RWPE1 (cell line): Measurements from ENCODE around the gene ACBD7.

Experiments used
- CTCF ChIA-PET: fragments of 350-600 bp; sonication (Branson Sonifier 250); formaldehyde crosslinking; extraction: SDS; loops from one replicate; lab custom pipeline; 2021; lab: Yijun Ruan, JAX
- POLR2A ChIA-PET: fragments of 400-600 bp; formaldehyde crosslinking; extraction: SDS; loops from one replicate; lab custom pipeline; 2020; ENCODE audit warnings: antibody characterized with exemption; ENCODE audit not compliant: low non-redundant PET; lab: Yijun Ruan, JAX
- DNase-seq: peaks from one replicate; pipeline ENCODE4 v3.0.0; 2012; ENCODE audit warnings: low spot score
- H3K27ac ChIP-seq: fragments of 450-650 bp; 2 replicates; pipeline ENCODE4 v1.5.1; 2017
- TF ChIP-seq, protein P1 (sequence below): fragments of 450-650 bp; conservative IDR thresholded peaks from 2 replicates; pipeline ENCODE4 v1.5.1; 2017; ENCODE audit warnings: low read depth, mild to moderate bottlenecking

ACBD7 gene

GRCh38 chr10:15038416-15038815, 50.2 kb downstream of the ACBD7 start:
- no peak overlapping the region for H3K27ac ChIP-seq
- TF ChIP-seq, protein P1, sequence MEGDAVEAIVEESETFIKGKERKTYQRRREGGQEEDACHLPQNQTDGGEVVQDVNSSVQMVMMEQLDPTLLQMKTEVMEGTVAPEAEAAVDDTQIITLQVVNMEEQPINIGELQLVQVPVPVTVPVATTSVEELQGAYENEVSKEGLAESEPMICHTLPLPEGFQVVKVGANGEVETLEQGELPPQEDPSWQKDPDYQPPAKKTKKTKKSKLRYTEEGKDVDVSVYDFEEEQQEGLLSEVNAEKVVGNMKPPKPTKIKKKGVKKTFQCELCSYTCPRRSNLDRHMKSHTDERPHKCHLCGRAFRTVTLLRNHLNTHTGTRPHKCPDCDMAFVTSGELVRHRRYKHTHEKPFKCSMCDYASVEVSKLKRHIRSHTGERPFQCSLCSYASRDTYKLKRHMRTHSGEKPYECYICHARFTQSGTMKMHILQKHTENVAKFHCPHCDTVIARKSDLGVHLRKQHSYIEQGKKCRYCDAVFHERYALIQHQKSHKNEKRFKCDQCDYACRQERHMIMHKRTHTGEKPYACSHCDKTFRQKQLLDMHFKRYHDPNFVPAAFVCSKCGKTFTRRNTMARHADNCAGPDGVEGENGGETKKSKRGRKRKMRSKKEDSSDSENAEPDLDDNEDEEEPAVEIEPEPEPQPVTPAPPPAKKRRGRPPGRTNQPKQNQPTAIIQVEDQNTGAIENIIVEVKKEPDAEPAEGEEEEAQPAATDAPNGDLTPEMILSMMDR = no peak
- CTCF ChIA-PET = no interaction called here
- DNase-seq = no peak
- POLR2A ChIA-PET = no interaction called here

- TF ChIP-seq, protein P1 = no peak
- DNase-seq = no peak
- CTCF ChIA-PET = no interaction called here
- H3K27ac ChIP-seq = no peak overlapping the region
- POLR2A ChIA-PET = no interaction called here
Observed at GRCh38 chr10:15037691-15038090, 50.9 kb downstream of the ACBD7 start.

- DNase-seq = no peak
- H3K27ac ChIP-seq = no peak overlapping the region
- ChIA-PET POLR2A (no interaction called here), CTCF (interaction anchor here (0.6 to 0.9 kb wide), 2 partner anchors 10 to 166 kb away, joined by 3 read pairs; no protein-coding TSS in a partner anchor)
- TF ChIP-seq, protein P1 = no peak
Observed at GRCh38 chr10:15035385-15036301, 52.9 kb downstream of the ACBD7 start.

DNA sequence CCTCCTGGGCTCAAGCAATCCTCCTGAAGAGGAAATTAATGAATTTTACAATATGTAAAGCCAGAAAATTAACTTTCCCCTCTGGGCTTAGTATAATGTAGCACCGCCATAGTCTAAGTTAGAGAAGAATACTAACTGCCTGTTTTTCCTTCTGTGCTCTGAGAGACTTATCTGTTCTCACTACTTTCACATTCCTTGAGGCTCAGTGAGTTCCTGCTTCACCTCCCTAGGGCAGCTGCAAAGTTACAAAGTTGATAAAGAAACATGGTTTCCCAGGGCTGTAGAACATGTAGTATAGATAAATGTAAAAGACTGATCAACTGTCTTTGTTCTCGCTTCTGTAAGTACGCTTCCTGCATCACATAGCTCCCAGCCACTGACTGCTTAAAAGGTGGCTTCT, 60.8 kb downstream of the ACBD7 start:
- TF ChIP-seq, protein P1 = no peak
- ChIA-PET CTCF (no interaction called here), POLR2A (no interaction called here)
- no peak for DNase-seq
- no peak overlapping the region for H3K27ac ChIP-seq
